K562 (cell line): ENCODE data around the gene NACA2. TPM values are rescaled to one million over a fixed set of nuclear protein-coding genes. Genes with fewer than 3 reads are reported as not detected.

ENCODE experiments used
- ATAC-seq: fragments of 200-7000 bp; cut with Tn5 transposase; 3 replicates; pipeline ENCODE4 v1.9.1; 2020; ENCODE audit warnings: moderate library complexity
- BruUV-seq: library from RNA; stranded (reverse); fragments of 400-500 nt; replicated peaks from 2 replicates; lab custom pipeline; 2021; lab: Mats Ljungman, UMichigan
- CTCF ChIA-PET: fragments of 300-600 bp; formaldehyde crosslinking; extraction: SDS; loops from one replicate; lab custom pipeline; 2021; ENCODE audit warnings: low intra/inter-chr PET ratio; lab: Yijun Ruan, JAX
- POLR2A ChIA-PET: fragments of 300-600, 350-650 bp; sonication (Branson Sonifier 250); formaldehyde crosslinking; extraction: SDS; loops from one replicate; lab custom pipeline; 2021; ENCODE audit warnings: antibody characterized with exemption, inconsistent platforms; lab: Yijun Ruan, JAX
- DNase-seq, 4 experiments: peaks; one replicate each; pipeline versions ENCODE4 v3.0.0 to v3.0.0-alpha.2; 2011 to 2018; ENCODE audit warnings: low spot score in 3 of 4, mixed read lengths in 3 of 4; ENCODE audit errors: extremely low read depth in 1 of 4
- FAIRE-seq: peaks from 2 replicates; lab custom pipeline; 2011; peaks lifted over from hg19 to GRCh38; lab: Jason Lieb, UNC
- H2AFZ ChIP-seq: 2 replicates; pipeline ENCODE4 v1.6.0; 2011; ENCODE audit warnings: low read depth, low read length, control low read depth, inconsistent platforms
- H3K27ac ChIP-seq: fragments of 200-600 bp; 3 replicates; pipeline ENCODE4 v1.8.0; 2011; ENCODE audit warnings: low read depth, mild to moderate bottlenecking, control low read depth, inconsistent platforms, low read length, moderate library complexity, mixed read lengths; ENCODE audit errors: extremely low read depth
- H3K27me3 ChIP-seq, 2 experiments: fragments of 300-600 bp in 1 of 2; 2 replicates in 1 of 2; 3 replicates in 1 of 2; pipeline versions ENCODE4 v1.6.0 to v1.8.0; 2011; ENCODE audit warnings: inconsistent platforms in 2 of 2, low read length in 2 of 2, mild to moderate bottlenecking in 1 of 2, mixed read lengths in 1 of 2, moderate library complexity in 1 of 2; ENCODE audit not compliant: control insufficient read depth in 2 of 2, insufficient read depth in 2 of 2
- H3K36me3 ChIP-seq: fragments of 300-600 bp; 3 replicates; pipeline ENCODE4 v1.8.0; 2011; ENCODE audit warnings: mild to moderate bottlenecking, low read length, inconsistent platforms; ENCODE audit not compliant: control insufficient read depth, insufficient read depth
- H3K4me1 ChIP-seq, 2 experiments: fragments of 200-600 bp in 1 of 2; replicated peaks in 1 of 2; 2 replicates in 1 of 2; 3 replicates in 1 of 2; pipeline versions ENCODE4 v1.5.1 to v1.8.0; 2011; ENCODE audit warnings: inconsistent platforms in 2 of 2, low read length in 2 of 2, mild to moderate bottlenecking in 1 of 2, mixed read lengths in 1 of 2, moderate library complexity in 1 of 2; ENCODE audit not compliant: control insufficient read depth in 2 of 2, insufficient read depth in 2 of 2
- H3K4me2 ChIP-seq: 2 replicates; pipeline ENCODE4 v1.6.1; 2011; ENCODE audit warnings: low read length, control low read depth, inconsistent platforms, mixed read lengths; ENCODE audit not compliant: insufficient read depth
- H3K4me3 ChIP-seq: fragments of 200-600 bp; sonication (generic), shearing (Covaris generic); 2 replicates; pipeline ENCODE4 v1.5.1; 2016; ENCODE audit warnings: control low read depth, inconsistent platforms
- H3K79me2 ChIP-seq: fragments of 200-600 bp; 3 replicates; pipeline ENCODE4 v1.8.0; 2011; ENCODE audit warnings: low read length, inconsistent platforms; ENCODE audit not compliant: control insufficient read depth, insufficient read depth
- H3K9ac ChIP-seq, 2 experiments: 2 replicates each; pipeline versions ENCODE4 v1.6.0 to v1.6.1; 2011; ENCODE audit warnings: low read depth in 2 of 2, low read length in 2 of 2, control low read depth in 1 of 2, inconsistent platforms in 1 of 2, mild to moderate bottlenecking in 1 of 2, mixed read lengths in 1 of 2; ENCODE audit not compliant: insufficient read depth in 1 of 2
- H3K9me1 ChIP-seq: one replicate; pipeline ENCODE4 v1.6.0; 2011; ENCODE audit warnings: inconsistent platforms, mild to moderate bottlenecking, low read length, moderate library complexity; ENCODE audit not compliant: control insufficient read depth, insufficient read depth
- H3K9me3 ChIP-seq: replicated peaks from 2 replicates; pipeline ENCODE4 v1.5.1; 2011; ENCODE audit warnings: low read depth, low read length, inconsistent platforms; ENCODE audit not compliant: control insufficient read depth, insufficient read depth
- H4K20me1 ChIP-seq: replicated peaks from 2 replicates; pipeline ENCODE4 v1.6.1; 2011; ENCODE audit warnings: low read length, inconsistent platforms, mixed read lengths; ENCODE audit not compliant: control insufficient read depth, insufficient read depth
- CEBPZ ChIP-seq: fragments of 150-350 bp; IDR thresholded peaks from 2 replicates; pipeline ENCODE4 v1.6.1; 2014; ENCODE audit warnings: low read depth, mild to moderate bottlenecking, low read length, borderline replicate concordance
- ZBTB11 ChIP-seq, 3 experiments: fragments of 200-800 bp in 1 of 3; fragments of 250-450 bp in 1 of 3; fragments of 450-650 bp in 1 of 3; sonication (Bioruptor Pico) in 1 of 3; sonication (Bioruptor generic) in 1 of 3; formaldehyde crosslinking in 1 of 3; IDR thresholded peaks; 2 replicates each; pipeline versions ENCODE4 v1.6.1 to v1.8.0; 2016 to 2022; ENCODE audit warnings: mild to moderate bottlenecking in 2 of 3, missing genetic modification characterization in 2 of 3, missing compliant biosample characterization in 1 of 3, moderate library complexity in 1 of 3
- WGBS: fragments of 100-300 bp; shearing (Covaris generic); methylation state at CpG from one replicate; pipeline ENCODE4 v1.1.6; 2016; ENCODE audit warnings: low coverage, mixed read lengths; ENCODE audit not compliant: insufficient coverage; ENCODE audit errors: missing lambda C conversion rate; 5-methylcytosine and 5-hydroxymethylcytosine counted together
- in situ Hi-C: fragments of 300-500 bp; cut with MboI; formaldehyde crosslinking; loops from 4 replicates; pipeline ENCODE4 v1.15.0; 2018; ENCODE audit warnings: inconsistent platforms, mixed read lengths
- intact Hi-C: fragments of 100-400 bp; cut with micrococcal nuclease; formaldehyde crosslinking; loops from 2 replicates; pipeline ENCODE4 v1.14.2; 2022
- polyA plus RNA-seq, 8 experiments: library from polyadenylated mRNA; depleted of rRNA in 4 of 8; stranded (reverse) in 5 of 8; unstranded in 3 of 8; fragments of >200 nt; fragmentation: Nextera tagmentation in 2 of 8; fragmentation: Illumina TruSeq in 1 of 8; extraction: Ambion mirVana in 2 of 8; extraction: Trizol in 1 of 8; gene quantifications; 2 replicates each; pipeline versions ENCODE4 v1.2.1 to v1.2.3, GENCODE V29; 2011 to 2014; ENCODE audit warnings: inconsistent platforms in 1 of 8, missing spikeins in 1 of 8
- total RNA-seq, 7 experiments: library from RNA; depleted of rRNA in 6 of 7; stranded (reverse); fragments of >200 nt in 6 of 7; fragmentation: Illumina TruSeq in 2 of 7; extraction: Trizol in 2 of 7; gene quantifications; 2 replicates each; pipeline versions ENCODE4 v1.2.1 to v1.2.3, GENCODE V29; 2011 to 2021; ENCODE audit warnings: low replicate concordance in 1 of 7
- TF ChIP-seq, protein P1 (sequence below), 2 experiments: fragments of 450-650 bp in 1 of 2; IDR thresholded peaks; 2 replicates each; pipeline ENCODE4 v1.6.1; 2011 to 2017; ENCODE audit warnings: low read depth in 2 of 2, antibody characterized with exemption in 1 of 2, borderline replicate concordance in 1 of 2, low read length in 1 of 2, mild to moderate bottlenecking in 1 of 2, mixed read lengths in 1 of 2; ENCODE audit not compliant: control insufficient read depth in 1 of 2

Gene NACA2
- total and polyA plus RNA-seq, 9 of the 15 experiments (the other 6 are each of a cell fraction or from before 2014, with no cell fraction given) = 0.13 to 0.29 (median 0.23) TPM; not detected in 4

GRCh38 chr17:61638087-61638486 lies 47.1 kb upstream of the NACA2 start:
- Histone ChIP-seq H3K4me3 (no peak overlapping the region), H3K27ac (no peak overlapping the region), H3K4me1 (no peaks in the 10 kb centered on the region), H3K9me3 (0 out of 2 replicates have a peak, but pooled peaks cover 3% of the 10 kb centered on the region), H3K79me2 (no peaks in the 10 kb centered on the region), H3K9ac (no peak overlapping the region), H3K27me3 (no peaks in the 10 kb centered on the region; a peak in 1 of 5 replicates), H2AFZ (no peak overlapping the region), H4K20me1 (no peaks in the 10 kb centered on the region), H3K36me3 (no peaks in the 10 kb centered on the region), H3K9me1 (no peaks in the 10 kb centered on the region), H3K4me2 (no peak overlapping the region)
- ChIA-PET CTCF (interaction anchor here (0.8 kb wide), 1 partner anchor 197 kb away, joined by 4 read pairs; no protein-coding TSS in a partner anchor), POLR2A (no interaction called here)
- WGBS = 0% methylated on average over 1 of the region's 1 CpG
- ATAC-seq (no peak), FAIRE-seq (no peak), DNase-seq (no peak)
- no TSS peak for BruUV-seq
- no peak for TF ChIP-seq CEBPZ
- TF ChIP-seq, protein P1, sequence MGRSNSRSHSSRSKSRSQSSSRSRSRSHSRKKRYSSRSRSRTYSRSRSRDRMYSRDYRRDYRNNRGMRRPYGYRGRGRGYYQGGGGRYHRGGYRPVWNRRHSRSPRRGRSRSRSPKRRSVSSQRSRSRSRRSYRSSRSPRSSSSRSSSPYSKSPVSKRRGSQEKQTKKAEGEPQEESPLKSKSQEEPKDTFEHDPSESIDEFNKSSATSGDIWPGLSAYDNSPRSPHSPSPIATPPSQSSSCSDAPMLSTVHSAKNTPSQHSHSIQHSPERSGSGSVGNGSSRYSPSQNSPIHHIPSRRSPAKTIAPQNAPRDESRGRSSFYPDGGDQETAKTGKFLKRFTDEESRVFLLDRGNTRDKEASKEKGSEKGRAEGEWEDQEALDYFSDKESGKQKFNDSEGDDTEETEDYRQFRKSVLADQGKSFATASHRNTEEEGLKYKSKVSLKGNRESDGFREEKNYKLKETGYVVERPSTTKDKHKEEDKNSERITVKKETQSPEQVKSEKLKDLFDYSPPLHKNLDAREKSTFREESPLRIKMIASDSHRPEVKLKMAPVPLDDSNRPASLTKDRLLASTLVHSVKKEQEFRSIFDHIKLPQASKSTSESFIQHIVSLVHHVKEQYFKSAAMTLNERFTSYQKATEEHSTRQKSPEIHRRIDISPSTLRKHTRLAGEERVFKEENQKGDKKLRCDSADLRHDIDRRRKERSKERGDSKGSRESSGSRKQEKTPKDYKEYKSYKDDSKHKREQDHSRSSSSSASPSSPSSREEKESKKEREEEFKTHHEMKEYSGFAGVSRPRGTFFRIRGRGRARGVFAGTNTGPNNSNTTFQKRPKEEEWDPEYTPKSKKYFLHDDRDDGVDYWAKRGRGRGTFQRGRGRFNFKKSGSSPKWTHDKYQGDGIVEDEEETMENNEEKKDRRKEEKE (IDR thresholded peaks at IDR 0.05; ENCODE audit: borderline replicate concordance in 1 of 2, control insufficient read depth in 1 of 2, low read depth in 2 of 2, low read length in 1 of 2) = peak in 1 of 2 experiments; percentile 62; a peak in 1 of 4 replicates
- TF ChIP-seq ZBTB11 (CRISPR knock-in tag; IDR thresholded peaks at IDR 0.05) = peak in 1 of 3 experiments; percentile 71; a peak in 1 of 6 replicates
- intact Hi-C loops = no loop called here
- in situ Hi-C loops = loop anchor here (5.0 kb wide), 2 partner anchors 199 to 469 kb away; no protein-coding TSS in a partner anchor
